Stimulated activated CD4-positive, alpha-beta T cell treated with anti-CD3 and anti-CD28 coated beads, TNF-alpha, amount 100 ng/mL, for 24 hours (primary cell): ENCODE results near the gene CRYL1.

Source experiments
- DNase-seq, 3 experiments: peaks; one replicate each; pipeline ENCODE4 v3.0.0-alpha.2; 2020; ENCODE audit warnings: low read depth in 3 of 3

CRYL1 gene

GRCh38 chr13:20371825-20372224 lies 153.8 kb downstream of the CRYL1 start:
- no peak for DNase-seq

GRCh38 chr13:20370815-20371421 lies 154.7 kb downstream of the CRYL1 start:
- DNase-seq = no peak

DNA sequence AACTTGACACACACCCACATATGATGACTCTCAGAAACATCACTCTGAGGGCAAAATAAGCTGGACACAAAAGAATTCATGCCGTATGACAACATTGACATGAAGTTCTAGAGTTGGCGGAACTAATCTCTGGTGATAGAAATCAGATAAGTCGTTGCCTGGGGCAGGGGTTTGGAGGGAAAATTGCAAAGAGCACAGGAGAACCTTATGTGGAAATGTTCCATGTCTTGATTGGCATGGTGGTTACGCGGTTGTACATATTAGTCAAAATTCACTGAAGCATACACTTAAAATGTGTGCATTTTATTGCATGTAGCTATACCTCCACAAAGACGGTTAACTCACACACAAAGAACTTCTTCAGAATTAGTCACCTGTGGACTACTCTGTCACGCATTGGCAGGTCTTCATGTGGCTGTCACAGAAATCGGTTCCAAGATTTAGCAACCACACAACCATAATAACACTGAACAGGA lies 155.7 kb downstream of the CRYL1 start:
- no peak for DNase-seq

- no peak for DNase-seq
Measured at GRCh38 chr13:20366056-20366455, 159.6 kb downstream of the CRYL1 start.

DNA sequence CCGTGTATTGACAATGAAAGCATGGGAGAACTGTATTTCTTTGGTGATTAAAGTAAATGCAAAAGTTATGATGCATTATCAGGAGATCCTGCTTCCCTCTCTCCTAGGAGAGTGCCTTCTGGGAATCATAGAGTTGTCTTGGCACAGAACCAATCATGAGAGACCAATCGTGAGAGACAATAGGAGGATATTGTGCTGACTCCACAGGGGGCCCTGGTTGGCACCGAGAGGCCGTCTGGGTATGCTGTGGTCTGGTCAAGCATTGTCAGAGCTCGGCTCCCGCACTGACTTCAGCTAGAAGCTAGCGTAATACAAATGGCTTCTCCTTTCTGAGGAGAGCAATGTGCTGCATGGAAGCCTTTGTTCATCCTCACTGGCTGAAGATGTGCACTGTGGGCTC lies 162.1 kb downstream of the CRYL1 start:
- no peak for DNase-seq

DNA sequence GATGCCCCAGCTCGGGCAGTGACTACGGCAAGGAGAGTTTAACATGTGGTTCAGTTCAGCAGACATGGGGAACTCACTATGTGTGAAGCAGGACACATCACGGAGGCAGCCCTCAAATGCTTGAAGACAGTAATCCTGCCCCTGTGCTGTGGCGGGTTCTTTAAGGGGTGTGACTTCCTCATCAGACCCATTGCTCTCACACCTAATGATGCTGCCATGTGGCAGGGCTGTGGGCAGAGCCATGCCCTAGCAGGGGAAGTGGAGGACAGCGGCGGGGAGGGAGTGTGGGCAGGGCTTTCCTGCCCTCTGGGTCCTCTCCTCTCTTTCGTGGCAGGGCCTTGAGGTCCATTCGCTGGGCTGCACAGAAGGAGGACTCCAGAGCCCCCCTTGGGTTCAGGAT lies 162.5 kb downstream of the CRYL1 start:
- no peak for DNase-seq

- DNase-seq = no peak
Measured at GRCh38 chr13:20362484-20363041, 163.1 kb downstream of the CRYL1 start.

GRCh38 chr13:20360835-20361412 lies 164.7 kb downstream of the CRYL1 start:
- DNase-seq = no peak

- no peak for DNase-seq
Measured at GRCh38 chr13:20360041-20360491, 165.6 kb downstream of the CRYL1 start.

GRCh38 chr13:20359335-20359734 lies 166.3 kb downstream of the CRYL1 start:
- DNase-seq = no peak

GRCh38 chr13:20358022-20358421 lies 167.6 kb downstream of the CRYL1 start:
- DNase-seq = no peak

DNA sequence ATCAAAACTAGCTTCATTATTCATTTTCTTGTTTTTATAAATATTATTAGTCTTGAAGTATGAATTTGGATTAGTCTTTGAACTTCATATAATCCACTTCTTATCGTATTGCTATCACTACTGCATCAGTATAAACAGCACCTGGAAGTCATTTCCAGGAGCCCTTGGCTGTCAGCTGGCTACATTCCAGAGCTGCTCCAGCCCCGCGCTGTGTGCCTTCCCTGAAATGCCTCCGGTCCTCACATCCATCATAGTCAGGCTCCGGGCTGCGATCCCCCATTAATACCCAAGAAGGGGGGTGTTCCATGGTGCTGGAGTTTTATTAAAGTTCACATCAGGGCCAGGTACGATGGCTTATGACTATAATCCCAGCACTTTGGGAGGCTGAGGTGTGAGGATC lies 169.2 kb downstream of the CRYL1 start:
- DNase-seq = no peak

- no peak for DNase-seq
Measured at GRCh38 chr13:20354722-20355121, 170.9 kb downstream of the CRYL1 start.

DNA sequence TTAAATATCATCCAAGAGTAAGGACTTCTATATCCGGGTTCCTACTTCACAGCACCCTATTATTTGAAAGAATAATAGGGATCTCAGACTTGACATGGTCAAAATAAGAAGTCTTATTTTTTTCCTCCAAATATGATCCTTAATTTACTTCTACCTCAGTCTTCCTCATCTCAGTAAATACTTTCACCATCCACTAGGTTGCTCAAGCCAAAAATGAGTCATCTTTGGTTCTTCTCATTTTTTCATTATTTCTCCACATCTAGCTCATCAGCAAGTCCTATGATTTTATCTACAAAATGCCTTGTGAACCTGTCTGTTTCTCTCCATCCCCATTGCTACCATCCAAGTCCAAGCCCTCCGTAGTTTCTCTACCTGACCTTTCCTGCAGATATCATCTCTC lies 171.7 kb downstream of the CRYL1 start:
- no peak for DNase-seq
